A204.1 (cell line): ENCODE data around the gene PLCB4.

ENCODE experiments used
- FAIRE-seq: peaks from 2 replicates; lab custom pipeline; 2012; peaks lifted over from hg19 to GRCh38; lab: Jason Lieb, UNC

Gene PLCB4

DNA sequence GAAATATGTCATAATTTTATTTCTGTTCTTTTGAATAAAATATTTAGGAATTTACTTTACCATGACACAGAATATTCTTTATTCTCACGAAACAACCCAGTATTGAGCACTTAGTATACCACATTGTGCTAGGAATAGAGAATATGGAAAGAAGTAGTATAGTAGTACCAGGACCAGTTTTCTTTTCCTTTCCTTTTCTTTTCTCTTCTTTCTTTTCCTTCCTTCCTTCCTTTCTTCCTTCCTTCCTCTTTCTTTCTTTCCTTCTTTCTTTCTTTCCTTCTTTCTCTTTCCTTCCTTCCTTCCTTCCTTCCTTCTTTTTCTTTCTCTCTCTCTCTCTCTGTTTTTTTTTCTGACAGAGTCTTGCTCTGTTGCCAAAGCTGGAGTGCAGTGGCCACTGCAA is 7.5 kb upstream of the PLCB4 start:
- no peak for FAIRE-seq

DNA sequence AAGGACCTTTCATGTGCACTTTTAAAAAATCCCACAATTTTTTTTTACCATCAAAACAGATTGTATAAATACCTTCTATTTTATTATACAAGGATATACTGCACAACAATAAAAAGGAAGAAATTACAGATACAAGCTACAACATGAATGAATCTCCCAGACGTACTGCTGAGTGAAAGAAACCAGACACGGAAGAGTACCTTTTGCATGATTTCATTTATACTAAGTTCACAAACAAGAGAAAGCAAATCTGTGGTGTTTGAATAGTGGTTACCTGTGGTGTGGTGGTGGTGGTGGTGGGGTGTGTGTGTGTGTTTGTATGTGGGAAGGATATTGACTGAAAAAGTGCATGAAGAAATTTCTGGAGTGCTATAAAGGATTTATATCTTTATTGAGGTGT is 6.8 kb upstream of the PLCB4 start:
- no peak for FAIRE-seq

DNA sequence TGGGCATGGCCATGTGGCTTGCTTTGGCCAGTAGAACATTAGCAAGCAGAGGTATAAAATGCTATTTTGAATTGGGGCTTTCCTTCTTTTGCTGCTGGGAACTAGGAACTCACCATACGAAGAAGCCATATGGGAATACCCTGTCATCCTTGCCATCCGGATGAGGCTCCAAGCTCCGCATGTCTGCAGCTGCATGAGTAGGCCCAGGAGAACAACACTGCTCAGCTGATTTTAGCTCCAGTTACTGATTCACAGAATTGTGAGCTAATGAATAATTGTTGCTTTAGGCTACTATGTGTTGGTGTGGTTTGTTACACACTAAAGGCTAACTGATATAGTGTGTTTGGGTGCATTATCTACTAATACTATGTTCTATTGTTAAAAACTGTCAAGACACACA is 2.7 kb upstream of the PLCB4 start:
- no peak for FAIRE-seq

DNA sequence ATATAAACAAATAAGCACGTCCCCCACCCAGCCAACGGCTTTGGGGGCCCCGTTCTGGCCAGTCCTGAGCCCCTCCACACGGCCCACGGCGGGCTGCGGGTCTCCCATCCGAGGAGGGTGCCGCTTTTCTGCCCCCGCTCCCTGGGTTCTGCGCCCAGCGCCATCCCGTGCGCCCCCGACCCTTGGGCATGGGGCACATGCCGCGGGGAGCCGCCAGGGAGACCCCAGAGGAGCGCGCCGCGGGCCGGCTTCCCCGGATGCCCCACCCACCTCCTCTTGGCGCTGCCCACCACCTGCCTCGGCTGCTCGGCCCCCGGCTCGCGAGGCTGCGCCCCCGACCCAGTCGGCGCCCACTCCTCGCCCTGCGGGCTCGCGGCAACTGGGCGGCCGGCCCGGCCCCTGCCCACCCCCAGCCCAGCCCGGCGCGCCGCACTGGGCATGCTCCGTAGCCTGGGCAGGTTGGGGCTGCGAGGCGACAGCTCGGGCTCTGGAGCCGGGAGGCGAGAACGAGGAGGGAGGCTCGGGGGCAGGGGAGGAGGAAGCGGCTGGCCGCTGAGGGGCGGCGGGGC is 570 bp upstream of the PLCB4 start:
- no peak for FAIRE-seq

DNA sequence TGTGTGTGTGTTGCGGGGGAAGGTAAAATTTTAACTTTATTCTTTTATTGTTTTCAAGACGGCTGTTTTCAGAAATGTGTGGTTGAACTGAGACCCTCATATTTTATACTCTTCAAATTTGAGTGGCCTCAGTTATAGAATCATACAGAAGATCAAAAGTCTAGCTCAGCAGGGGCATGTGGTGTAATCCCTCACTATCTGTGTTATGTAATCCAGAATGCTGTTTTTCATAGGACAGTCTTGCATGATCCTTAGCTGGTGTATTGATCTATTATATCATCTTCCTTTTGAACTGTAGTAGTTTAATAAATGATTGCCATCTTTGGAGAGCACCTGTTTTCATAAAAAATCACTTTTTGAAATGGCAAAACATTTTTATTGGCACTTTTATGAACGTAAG is 1.4 kb downstream of the PLCB4 start:
- FAIRE-seq, result no peak

DNA sequence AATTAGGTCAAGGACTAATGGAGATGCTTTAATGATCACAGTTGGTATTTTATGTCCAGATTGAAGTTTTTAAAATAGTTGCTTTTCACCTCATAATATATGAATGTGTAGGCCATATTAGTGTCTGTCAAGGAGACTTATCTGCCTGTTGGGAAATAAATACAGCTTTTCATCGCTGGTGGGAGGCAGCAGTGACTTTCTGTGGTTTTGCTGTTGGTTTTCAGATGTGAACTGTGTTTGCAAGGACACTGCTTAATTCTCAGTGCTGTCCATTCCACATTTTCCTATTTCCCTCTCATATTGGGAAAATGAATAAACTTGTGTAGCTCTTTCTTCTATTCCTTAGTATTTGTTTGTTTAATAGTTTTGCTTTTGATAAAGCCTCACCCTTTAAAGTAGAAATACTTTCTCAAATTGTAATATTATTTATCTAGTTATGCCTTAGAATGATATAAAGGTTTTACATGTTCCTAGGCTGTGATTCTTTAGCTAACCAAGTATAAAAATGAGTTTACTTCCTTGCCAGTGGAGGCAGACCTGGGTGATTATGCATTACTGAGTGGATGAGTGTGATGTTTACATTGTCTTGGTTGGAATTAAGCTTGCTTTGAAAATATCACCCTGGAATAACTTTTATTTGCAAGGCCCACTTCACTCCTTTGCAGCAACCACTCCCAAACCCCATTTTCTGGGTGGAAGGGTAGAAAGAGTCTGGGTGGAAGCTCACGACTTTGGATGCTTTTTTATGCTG is 3.3 kb downstream of the PLCB4 start:
- FAIRE-seq, result no peak

DNA sequence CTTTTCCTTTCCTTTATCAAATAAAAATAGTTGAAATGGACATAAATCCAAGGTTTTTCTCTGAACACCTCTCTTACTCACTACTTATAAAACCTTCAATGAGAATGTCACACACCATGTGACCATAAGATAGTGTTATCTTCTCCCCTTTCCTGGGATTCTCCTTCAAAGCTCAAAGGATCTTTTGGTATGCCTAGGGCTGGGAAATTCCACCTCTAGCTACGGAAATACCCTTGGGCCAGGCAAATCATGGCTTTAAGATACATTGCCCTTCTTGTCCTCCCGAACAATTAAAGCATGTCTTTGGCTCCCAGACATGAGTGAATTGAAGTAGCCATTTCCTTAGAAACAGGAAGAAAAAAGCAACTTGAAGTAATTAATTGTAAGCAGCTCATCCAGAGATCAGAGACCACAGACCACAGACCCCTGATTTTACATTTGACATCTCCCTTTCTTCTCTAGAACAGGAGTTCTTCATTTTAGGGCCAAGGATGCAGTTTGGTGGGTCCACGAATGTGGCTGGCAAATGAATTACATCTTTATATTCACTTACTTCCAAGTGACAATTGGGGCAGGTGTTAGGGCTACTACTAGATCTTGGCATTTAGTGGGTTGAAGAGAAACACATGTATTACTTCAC is 4.1 kb downstream of the PLCB4 start:
- FAIRE-seq, result no peak

DNA sequence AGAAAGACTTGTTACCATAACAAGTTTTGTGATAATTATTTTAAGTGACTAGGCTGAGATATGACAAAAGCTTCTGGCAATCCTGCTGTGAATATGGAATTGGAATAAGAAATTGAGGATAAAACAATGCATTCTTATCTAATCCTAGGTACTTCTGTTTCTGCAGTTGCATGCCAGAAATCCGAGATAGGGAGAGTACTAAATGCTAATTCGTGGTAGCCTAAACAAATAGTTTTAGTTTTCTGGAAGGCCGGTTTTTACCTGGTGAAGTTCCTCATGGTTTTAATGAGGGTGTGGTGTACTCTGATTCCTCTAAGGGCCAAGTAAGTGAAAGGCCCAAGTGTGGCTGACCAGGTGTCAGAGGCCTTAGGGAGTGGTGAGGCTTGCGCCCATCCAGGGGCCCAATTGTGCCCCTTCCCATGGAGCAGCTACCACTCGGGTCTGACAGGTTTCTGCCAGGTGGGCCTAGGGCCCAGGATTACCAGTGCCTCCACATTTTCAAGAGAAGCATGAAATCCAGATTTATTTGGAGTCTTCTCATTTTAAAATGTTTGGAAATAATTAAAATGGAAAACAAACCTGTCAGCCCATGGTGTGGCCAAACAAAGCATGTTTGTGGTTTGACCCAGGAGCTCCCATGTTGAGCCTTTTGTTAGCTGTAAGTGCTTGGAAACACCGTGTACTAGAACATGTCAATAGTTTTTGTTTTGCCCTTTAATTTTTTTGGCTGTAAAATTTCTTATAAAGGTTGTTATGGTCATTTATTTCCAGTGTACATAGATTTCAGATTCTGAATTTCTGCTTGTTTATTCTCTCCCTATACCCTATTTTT is 6.6 kb downstream of the PLCB4 start:
- FAIRE-seq, result no peak

DNA sequence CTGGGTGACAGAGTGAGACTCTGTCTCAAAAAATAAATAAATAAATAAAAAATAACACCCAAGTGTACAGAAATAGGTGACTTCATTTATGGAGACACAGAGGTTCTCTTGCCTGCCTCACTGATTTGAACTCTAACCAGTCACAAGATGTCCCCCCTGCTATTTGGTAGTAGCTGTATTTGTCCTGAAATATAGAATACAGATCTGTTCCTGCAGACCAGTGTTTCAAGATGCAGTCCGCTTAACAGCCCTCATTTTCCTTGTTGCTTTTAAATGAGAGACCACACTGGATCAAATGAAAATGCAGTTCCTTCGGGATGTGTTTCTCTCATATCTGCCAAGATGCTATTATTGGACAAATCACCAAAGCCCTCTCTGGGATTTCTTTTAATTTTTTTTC is 7.6 kb downstream of the PLCB4 start:
- FAIRE-seq, result no peak

DNA sequence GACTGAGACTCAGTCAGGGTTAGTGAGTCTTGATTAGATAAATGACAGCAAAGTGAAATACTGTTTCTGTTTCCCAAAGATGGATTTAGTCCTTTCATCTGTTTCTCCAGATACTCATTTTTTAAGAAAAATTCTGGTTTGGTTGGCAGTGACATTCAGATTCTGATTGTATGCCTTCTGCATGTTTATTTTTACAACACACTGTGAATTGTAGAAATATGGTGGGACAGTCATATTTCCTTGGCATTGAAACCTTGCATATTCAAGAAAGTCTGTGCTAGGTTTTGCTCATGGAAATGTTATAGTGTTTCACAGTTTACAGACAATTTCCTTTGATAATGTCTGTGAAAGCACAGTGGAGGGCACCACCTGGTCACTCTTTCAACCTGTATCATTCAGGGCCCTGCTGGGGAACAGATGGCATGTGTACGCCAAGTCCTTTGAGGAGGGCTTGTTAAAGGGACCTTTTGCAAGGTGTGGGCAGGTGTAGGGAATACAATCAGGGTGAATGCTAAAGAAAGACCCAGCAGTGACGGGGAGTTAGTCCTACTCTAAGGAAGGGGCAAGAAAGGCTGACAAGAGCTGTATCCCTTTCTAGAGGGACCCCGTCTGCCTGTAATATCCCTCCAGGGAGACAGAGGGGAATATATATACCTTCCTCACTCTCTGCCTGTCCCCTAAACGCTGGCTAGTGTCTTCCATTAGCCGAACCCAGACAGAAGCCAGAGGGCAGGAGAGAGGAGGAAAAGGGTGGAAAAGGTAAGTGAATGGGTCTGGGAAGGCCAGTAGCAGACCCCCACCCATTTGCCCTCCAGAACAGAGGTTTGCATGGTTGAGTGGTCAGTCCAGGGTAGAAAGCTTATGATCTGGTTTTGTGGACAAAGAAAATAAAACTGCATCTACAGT is 10.2 kb downstream of the PLCB4 start:
- FAIRE-seq, result no peak

DNA sequence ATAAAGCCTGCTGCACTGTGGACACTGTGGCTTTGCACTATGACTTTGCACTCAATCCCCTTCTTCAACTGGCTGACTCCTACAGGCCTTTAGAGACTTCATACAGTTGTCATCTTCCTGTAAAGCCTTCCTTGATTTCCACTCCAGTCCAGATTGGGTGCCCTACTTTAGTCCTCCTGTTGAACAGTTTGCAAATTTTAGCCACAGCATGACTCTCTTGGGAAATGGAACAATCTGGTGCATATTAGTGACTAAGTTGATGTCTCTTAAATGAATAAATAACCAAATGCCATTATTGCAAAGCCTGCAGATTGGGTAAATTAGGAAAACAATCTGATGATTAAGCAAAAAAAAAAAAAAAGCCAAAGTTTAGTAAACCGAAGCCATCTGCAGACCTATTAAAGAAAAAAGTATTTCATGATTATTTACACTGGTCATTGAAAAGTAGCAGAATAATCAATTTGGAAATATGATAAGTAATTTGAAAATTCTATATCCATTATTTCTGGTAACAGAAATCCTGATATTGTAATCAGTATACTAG is 12.6 kb downstream of the PLCB4 start:
- no peak for FAIRE-seq

DNA sequence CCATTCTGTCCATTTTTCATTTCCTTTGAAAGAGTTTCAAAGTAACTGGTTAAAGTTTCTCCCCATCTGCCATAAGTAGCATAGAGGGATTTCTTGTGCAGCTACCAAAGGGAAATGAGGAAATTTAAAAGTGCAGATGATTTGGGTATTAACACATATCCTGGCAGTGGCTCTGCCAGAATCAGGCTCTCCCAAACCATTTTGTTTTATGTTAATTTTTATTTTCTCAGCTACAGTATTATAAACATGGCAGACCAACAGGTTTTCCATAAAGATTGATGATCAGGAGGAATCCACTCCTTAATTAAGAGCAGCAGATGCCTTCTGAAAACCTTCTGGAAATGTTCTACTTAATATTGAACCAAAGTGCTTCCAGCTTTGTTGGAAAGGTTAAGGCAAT is 13.9 kb downstream of the PLCB4 start:
- FAIRE-seq, result no peak

DNA sequence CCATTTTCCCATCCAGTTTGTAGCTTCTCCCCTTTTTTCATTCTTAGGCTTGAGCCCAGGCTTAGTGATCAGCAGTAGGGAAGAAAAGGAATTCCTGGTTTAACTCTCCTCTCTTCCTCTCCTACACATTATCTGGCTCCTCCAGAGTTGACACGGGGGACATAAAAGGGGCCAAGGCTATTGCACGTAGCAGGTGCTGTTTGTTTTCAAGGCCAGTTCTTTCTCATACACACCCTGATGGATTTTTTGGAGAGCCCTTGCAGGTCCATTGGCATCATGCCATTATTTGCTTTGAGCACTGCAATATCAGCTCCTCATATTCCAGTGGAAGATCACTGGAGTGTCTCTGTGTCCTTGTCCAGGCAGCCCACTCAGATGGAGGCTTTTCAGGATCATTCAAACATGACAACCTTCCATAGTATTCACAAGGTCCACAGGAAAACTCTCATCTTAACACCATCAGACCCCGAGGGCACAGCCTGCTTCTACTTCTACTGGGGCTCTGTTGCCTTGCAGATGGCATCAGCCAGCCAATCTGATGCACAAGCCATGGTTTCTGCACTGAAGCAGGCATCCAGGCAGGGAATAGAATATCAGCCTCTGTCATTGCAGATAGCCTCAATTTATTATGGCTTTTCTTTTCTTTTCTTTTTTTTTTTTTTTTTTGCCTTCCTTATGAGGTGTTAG is 18.8 kb downstream of the PLCB4 start:
- FAIRE-seq, result no peak

DNA sequence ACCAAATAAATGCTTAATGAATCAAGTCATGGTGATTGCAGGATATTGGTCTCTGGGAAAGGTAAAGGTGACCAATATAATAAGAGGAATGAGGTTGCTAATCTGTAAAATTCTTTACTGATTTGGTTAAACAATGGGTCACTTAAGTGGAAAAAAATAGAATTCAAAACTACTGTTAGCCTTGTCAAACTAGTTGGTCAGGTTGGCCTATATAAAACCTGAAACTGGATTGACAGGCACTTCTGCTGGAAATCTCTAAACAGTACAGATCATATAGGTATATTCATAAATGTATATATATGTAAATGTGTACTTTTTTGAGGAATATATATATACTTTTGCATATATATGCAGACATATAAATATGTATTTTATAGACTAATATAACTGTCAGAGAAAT is 19.7 kb downstream of the PLCB4 start:
- FAIRE-seq, result peak; percentile 91

DNA sequence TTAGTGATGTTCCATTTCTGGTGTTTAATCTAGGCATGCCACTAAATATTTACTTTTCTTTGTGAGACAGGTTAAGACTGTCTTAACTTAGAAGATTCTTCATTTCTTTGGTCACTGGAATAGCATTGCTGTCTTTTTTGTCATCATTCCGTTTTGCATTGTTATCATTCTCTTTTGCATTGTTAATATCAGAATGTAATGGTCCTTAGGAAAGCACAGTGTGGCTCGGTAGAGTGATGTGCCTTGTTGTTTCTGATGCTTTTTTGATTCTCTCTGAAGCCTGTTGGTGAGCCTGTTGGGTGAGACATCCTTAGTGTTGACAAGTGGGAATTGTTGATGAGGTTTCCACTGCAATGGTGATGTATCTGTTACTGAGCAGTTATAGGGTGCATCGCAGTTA is 23.2 kb downstream of the PLCB4 start:
- no peak for FAIRE-seq

DNA sequence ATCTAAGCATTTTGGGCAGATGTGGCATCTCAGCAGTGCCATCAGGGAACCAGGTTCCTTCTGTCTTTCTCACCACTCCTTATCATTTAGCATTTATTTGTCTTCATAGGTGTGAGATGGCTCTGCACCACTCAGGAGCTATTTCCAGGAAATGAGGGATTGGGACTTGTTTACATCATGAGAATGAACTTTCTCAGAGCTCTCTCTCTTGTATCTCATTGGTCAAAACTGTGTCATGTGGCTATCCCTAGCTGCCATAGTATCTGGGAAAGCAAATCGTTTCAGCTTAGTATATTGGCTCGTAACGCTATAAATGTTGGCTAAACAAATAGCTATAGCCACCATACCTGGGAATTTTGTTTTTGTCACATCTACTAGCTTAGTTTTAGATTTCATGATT is 23.8 kb downstream of the PLCB4 start:
- no peak for FAIRE-seq

DNA sequence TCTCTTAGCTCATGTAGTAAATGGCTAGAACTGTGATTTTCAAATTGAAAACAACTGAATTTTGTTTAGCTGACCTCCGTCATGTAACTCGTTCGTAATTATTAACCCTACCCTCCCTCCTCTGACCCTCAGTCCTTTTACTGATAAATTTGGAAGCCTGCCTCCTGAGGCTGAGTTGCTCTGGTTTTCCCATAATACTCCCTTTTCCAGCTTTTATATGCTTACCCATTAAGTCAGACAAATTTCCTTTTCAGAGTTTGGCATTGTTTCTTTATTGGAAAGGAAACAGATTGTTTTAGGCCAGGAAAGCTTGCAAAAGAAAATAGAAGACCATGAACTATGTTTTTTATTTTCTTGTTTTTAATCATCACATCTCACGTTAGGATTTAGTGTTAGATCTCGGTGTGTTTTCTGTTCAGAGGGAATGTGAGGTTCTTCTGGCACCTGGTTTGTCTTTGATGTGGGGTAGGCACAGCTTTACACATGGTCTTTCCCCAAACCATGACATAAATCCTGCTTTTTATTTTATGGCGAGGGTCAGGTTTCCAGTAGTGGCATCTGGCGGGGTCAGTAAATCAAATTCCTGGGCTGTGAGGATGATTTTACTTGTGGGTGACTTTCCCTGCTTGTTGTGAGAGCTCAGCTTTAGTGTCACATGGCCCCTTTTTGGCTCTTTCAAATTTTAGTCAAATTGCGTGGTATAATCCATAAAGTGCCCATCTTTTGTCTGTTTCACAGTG is 24.5 kb downstream of the PLCB4 start:
- FAIRE-seq, result no peak

DNA sequence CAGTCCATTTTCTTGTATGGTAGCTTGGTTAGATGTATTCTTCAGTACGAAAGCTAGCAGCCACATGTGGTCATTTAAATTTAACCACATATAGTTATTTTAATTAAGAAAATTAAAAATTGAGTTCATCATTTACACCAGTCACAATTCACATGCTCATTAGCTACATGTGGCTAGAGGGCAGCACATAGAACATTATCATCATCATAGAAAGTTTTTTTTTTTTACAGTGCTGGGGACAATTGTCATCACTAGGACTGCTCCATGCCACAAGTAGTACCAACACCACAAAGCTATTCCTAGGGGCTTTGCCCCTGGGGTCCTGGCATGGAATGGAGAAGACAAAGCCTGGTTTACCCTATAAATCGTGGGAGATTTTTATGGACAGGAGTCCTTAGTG is 30.5 kb downstream of the PLCB4 start:
- no peak for FAIRE-seq

DNA sequence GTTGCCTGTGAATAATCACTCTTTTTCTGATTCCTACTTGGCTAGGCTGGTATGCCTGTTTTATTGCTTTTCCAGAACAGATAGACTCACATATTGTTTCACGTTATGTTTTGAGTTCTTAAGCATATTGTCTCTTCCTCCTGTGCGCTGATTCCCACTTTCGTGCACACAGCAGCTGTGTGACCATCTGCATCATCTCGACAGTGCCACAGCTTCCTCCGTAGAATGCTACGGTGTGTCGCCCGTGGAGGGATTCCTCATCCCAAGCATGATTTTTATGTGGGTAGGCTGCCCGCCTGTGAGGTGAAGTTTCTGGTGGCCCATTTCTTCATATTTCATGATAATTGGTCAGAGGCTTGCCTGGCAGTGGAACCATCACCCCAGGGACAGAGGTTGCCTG is 31.8 kb downstream of the PLCB4 start:
- FAIRE-seq, result no peak

DNA sequence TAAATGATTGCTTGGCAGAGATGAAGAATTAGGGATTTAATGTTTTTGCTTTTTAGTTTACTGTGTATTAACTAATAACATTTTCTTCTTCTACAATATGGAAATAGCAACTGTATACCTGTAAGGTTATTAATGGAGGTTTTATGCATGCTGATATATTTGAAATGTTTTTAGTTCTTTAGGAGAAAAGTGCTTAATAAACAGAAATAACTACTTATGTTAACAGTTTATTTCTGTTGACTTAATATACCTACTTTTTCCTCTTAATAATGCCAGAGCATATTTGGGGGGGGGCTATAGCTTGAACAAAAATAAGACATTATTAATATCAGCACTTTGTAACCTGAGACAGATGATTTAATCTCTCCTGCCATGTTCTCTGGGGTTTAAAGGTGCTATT is 33.6 kb downstream of the PLCB4 start:
- FAIRE-seq, result no peak
